ENCODE results near the gene RBMS3. TPM values are rescaled to one million over a fixed set of nuclear protein-coding genes. Genes with fewer than 3 reads are reported as not detected.
"Not testable (repeated sequence)": the region's sequence is repeated elsewhere in the genome, so short reads cannot be mapped to it uniquely, and the experiment has no call there.

The RBMS3 gene
- polyA plus RNA-seq, 5 donors, result 20.5 to 41.4 (median 32.1) TPM

DNA sequence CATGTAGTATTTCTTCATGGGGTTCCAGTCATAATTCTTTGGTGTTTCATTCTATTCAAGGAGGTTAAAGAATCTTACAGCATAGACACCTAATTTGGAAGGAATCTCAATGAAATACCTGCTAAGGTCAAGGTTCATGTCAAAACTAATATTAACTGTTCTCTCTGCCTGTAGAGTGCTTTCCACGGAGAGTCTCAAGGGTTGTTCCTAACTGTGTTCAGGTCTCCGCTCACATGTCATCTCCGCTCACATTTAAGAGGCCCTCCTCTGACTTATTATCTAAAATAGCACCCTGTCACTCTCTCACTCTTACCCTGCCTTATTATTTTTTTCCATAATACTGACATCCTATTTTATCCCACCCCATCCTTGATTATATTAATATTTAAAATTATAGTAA is 239.9 kb downstream of the RBMS3 start:
- DNase-seq, result no peak

DNA sequence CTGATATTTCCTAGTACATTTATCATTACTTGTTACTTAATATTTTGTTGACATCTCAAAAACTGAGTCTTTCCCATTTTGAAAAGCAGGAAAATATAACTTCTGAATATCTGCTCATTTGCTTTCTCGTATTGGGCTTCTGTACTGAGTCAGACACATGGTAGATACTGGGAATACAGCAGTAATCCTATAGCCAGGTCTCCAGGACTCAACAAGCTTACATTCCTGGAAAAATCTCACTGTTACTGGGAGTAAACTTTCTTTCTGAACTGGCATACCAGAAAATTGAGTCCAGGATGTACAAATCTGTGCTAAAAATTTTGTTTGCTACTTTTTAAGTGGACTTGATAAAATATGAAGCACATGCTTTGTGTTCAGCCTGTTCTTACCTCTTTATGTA is 240.4 kb downstream of the RBMS3 start:
- DNase-seq, result no peak

DNA sequence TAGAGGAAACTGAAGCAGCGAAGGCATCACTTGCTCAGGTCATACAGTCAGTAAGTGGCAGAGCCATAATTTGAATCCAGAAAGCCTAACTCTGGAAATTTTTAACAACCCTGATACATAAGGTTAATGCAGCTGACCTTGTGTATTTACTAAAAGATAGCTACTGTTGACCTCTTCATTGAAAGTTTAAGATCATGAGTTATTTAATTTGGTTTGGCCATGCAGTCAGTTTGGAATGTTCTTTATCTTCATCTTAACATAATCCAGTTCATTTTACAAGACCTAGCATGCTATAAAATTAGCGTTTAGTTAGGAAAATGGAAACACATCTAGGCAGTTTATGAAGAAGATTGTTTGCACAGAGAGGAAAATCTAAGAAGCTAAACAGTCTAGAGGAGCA is 240.9 kb downstream of the RBMS3 start:
- DNase-seq, result no peak

DNA sequence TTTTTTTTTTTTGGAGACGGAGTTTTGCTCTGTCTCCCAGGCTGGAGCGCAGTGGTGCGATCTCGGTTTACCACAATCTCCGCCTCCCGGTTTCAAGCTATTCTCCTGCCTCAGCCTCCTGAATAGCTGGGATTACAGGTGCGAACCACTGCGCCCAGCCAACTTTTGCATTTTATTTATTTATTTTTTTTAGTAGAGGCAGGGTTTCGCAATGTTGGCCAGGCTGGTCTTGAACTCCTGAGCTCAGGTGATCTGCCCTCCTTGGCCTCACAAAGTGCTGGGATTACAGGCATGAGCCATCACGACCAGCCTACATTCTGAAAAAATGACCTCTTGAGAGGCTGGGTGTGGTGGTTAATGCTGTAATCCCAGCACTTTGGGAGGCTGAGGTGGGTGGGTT is 243.6 kb downstream of the RBMS3 start:
- not testable (repeated sequence) for DNase-seq

GRCh38 chr3:29525254-29525881 is 244.5 kb downstream of the RBMS3 start:
- peak; percentile 70 to 80 for DNase-seq

DNA sequence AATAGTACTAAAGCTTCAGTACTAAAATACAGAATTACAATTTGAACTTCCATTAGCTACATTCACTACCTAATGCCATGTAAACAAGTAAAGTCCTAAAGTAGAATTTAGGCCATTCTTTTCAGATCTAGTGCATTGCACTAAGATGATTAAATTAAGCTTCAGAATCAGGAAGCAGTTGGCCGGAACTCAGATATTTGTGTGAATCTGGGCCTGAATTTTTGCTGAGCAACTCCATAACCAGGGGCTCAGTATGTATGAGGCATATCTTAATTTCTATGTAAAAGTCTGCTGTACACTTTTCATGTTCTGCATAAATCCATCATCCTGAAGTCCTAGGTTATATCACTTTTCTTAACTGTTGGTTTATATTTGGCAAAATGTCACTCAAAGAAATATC is 246.4 kb downstream of the RBMS3 start:
- peak in 1 of 2 donors; percentile 42 for DNase-seq

- no peak for DNase-seq
Measured at GRCh38 chr3:29531644-29532043, 250.8 kb downstream of the RBMS3 start.

DNA sequence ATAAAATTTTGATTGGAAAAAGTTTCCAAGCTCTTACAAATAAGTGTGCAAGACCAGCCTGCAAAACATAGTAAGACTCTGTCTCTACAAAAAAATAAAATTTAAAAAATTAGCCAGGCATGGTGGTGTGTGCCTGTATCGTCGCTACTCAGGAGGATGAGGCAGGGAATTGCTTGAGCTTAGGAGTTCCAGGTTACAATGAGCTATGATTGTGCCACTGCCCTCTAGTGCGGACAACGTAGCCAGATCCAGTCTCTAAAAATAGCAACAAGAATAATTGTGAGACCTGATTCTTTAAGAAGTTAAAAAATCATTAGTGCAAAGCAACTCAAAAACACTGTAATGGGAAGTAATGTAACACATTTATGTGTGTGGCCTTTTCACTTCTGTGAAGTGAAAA is 251.6 kb downstream of the RBMS3 start:
- DNase-seq, result no peak

GRCh38 chr3:29534006-29534405 is 253.1 kb downstream of the RBMS3 start:
- DNase-seq, result no peak

GRCh38 chr3:29536016-29536758 is 255.3 kb downstream of the RBMS3 start:
- DNase-seq, result no peak

- DNase-seq, result peak; percentile 52 to 60
Measured at GRCh38 chr3:29537889-29538609, 257.2 kb downstream of the RBMS3 start.

DNA sequence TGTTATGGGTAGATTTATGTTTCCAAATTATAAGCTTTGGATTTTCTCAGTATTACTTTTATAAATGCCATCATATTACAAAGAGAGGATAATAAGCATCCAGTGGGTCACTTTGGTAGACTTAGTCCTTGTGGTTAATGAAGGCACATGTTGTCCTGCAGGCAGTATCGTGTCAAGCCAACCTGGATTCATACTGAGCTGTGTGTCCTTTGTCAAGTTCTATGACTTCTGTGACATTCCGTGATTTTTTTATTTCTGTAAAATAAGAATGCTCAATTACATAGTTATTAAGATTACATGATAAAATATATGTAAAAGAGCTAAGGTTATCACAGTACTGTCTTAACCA is 257.7 kb downstream of the RBMS3 start:
- DNase-seq, result no peak

- DNase-seq, result no peak
Measured at GRCh38 chr3:29540544-29540943, 259.7 kb downstream of the RBMS3 start.

GRCh38 chr3:29544701-29545363 is 264.0 kb downstream of the RBMS3 start:
- no peak for DNase-seq

- no peak for DNase-seq
Measured at GRCh38 chr3:29545615-29546014, 264.7 kb downstream of the RBMS3 start.

GRCh38 chr3:29552051-29552450 is 271.2 kb downstream of the RBMS3 start:
- DNase-seq, result no peak

DNA sequence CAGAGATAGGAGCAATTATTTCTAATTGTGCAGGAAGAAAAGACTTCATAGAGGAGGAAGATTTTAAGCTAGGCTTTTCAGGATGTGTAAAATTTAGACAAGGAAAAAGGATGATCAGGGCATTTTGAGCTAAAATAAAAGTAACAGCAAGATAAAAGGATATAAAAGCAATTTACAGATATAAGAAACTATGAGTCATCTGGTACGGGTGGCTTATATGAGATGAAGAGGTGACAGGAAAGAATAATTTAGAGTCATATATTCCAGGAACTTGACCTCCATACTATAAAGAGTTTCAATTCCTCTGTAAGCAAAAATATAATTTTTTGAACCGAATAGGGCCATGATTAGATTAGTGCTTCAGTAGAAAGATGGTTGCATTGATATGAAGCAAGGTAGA is 273.7 kb downstream of the RBMS3 start:
- DNase-seq, result no peak

DNA sequence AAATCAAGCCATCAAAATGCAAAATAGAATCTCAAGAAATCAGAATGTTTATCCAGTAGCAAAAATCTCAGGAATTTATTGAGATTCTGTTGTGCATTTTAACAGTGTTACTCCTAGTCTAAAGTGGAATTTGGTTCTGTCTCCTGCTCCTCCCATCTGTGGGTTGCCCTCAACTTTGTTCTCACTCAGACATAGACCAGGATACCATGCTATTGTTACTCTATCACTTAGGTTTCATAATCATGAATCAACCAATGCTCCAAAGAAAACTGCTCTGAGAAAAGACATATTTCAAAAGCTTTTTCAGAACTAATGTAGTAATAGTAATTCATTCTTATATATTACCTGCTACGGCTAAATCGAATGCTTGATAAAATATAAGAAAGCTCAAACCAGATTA is 274.7 kb downstream of the RBMS3 start:
- DNase-seq, result no peak

GRCh38 chr3:29557186-29557585 is 276.3 kb downstream of the RBMS3 start:
- DNase-seq, result no peak

DNA sequence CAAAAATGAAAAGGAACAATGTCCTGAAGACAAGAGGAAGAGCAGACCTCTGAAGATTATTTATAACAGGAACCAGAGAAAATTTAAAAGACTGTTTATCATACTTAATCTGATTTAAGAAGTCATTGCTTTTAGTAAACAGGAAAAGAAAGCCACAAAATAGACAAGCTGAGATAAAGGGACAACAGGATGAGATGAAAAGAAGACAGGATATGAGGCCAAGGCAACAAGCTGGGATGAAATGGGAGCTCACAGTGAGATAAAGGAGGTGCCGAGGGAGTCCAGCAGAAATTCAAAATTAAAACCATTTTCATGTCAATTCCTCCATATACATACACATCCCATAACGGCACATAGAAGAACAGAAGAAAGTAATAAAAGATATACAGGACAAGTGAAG is 277.0 kb downstream of the RBMS3 start:
- DNase-seq, result no peak

DNA sequence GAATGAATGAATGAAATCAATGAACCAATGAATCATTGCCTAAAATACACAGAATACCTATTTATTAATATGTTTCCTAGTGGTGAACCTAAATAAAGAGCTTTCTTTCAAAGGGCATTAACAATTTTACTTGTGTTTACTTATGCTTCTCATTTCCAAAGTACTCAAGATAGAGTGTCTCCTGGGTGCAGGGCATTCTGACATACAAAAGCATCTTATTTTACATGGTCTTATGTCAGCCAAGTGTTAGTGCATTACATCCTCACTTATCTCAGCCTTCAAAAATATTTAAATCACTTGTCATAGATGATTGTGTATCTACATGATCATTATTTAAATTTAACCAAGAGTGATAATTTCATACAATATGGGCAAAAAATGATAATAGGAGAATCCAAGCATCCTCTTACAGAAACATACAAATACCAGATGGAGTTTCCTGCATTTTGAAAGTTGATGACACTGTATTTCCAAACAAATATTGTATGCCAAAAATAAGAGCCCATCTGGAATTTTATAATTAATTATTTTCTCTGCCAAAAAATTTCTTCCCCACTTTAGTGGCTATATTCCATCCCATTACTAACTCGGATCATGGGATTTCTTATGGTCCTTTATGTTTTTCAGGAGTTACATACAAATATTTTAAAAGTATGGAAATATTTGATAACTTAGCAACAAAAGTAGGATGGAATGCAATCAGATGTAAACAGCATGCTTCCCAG is 279.0 kb downstream of the RBMS3 start:
- DNase-seq, result peak; percentile 38 to 49

DNA sequence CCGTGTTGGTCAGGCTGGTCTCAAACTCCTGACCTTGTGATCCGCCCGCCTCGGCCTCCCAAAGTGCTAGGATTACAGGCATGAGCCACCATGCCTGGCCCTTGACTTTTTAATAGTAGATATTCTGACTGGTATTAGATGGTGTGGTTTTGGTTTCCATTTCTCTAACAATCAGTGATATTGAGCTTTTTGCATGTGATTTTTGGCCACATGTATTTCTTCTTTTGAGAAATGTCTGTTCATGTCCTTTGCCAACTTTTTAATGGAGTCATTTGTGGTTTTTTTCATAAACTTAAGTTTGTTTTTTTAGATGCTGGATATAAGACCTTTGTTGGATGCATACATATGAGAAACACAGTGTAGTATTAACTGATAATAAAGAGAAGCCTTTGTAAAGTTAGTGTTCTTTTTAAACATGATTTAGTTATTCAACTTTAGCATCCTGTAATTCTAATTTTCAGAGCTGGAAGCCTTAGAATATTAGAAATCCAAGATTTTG is 280.8 kb downstream of the RBMS3 start:
- DNase-seq, result no peak
